B cell (primary cell): ENCODE measurements around the gene LHFPL6. TPM values are rescaled to one million over a fixed set of nuclear protein-coding genes. Genes with fewer than 3 reads are reported as not detected.
"Not testable (repeated sequence)": the region's sequence is repeated elsewhere in the genome, so short reads cannot be mapped to it uniquely, and the experiment has no call there.

Experiments used
- ATAC-seq: fragments of 200-7000 bp; cut with Tn5 transposase; one replicate; pipeline ENCODE4 v1.10.0; 2021; ENCODE audit warnings: low read depth, mild to moderate bottlenecking, moderate number of reproducible peaks, moderate library complexity
- CTCF ChIA-PET: fragments of 350-600 bp; sonication (Branson Sonifier 250); formaldehyde crosslinking; loops from one replicate; lab custom pipeline; 2021; ENCODE audit warnings: antibody characterized with exemption, inconsistent platforms; lab: Charles Lee
- POLR2A ChIA-PET: fragments of 350-600 bp; sonication (Branson Sonifier 250); formaldehyde crosslinking; loops from one replicate; lab custom pipeline; 2021; ENCODE audit warnings: antibody characterized with exemption; lab: Charles Lee
- DNase-seq: peaks from one replicate; pipeline ENCODE4 v3.0.0; 2013
- H2AFZ ChIP-seq: 2 replicates; pipeline ENCODE4 v1.6.1; 2012; ENCODE audit warnings: mild to moderate bottlenecking, low read depth, low read length; ENCODE audit not compliant: insufficient read depth, poor library complexity, severe bottlenecking
- H3K27ac ChIP-seq, 2 donors: 1 replicate in 1 of 2; 2 replicates in 1 of 2; pipeline ENCODE4 v1.5.1; 2012 to 2013; ENCODE audit warnings: low read length in 2 of 2, mild to moderate bottlenecking in 2 of 2, moderate library complexity in 1 of 2
- H3K27me3 ChIP-seq, 4 experiments: fragments of 200-600 bp in 1 of 4; sonication (generic) in 1 of 4; replicated peaks in 1 of 4; 1 replicate in 2 of 4; 2 replicates in 2 of 4; pipeline versions ENCODE4 v1.6.1 to v1.7.0; 2013 to 2016; ENCODE audit warnings: low read length in 3 of 4, mild to moderate bottlenecking in 2 of 4, mixed read lengths in 1 of 4, moderate library complexity in 1 of 4; ENCODE audit not compliant: insufficient read depth in 4 of 4, control insufficient read depth in 3 of 4; ENCODE audit errors: control extremely low read depth in 1 of 4
- H3K36me3 ChIP-seq, 2 experiments: replicated peaks in 1 of 2; 1 replicate in 1 of 2; 2 replicates in 1 of 2; pipeline versions ENCODE4 v1.6.1 to v1.7.1; 2013; ENCODE audit warnings: low read length in 1 of 2; ENCODE audit not compliant: insufficient read depth in 2 of 2, control insufficient read depth in 1 of 2; ENCODE audit errors: control extremely low read depth in 1 of 2, extremely low read depth in 1 of 2
- H3K4me1 ChIP-seq, 2 donors: fragments of 200-600 bp in 1 of 2; sonication (generic) in 1 of 2; 1 replicate in 1 of 2; 2 replicates in 1 of 2; pipeline versions ENCODE4 v1.5.1 to v1.6.1; 2013 to 2017; ENCODE audit warnings: low read length in 2 of 2; ENCODE audit not compliant: control insufficient read depth in 2 of 2, insufficient read depth in 2 of 2
- H3K4me2 ChIP-seq: replicated peaks from 2 replicates; pipeline ENCODE3; 2012; ENCODE audit warnings: mild to moderate bottlenecking, low read depth, low read length; ENCODE audit not compliant: poor library complexity, severe bottlenecking
- H3K4me3 ChIP-seq, 5 experiments: fragments of 200-600 bp in 1 of 5; sonication (generic) in 1 of 5; 1 replicate in 3 of 5; 2 replicates in 2 of 5; pipeline versions ENCODE4 v1.5.1 to v1.7.0; 2011 to 2016; ENCODE audit warnings: low read length in 4 of 5, mild to moderate bottlenecking in 4 of 5, low read depth in 2 of 5, control low read depth in 1 of 5, moderate library complexity in 1 of 5; ENCODE audit not compliant: insufficient read depth in 1 of 5; ENCODE audit errors: control extremely low read depth in 1 of 5, extremely low read depth in 1 of 5
- H3K79me2 ChIP-seq: fragments of 200-600 bp; sonication (generic); one replicate; pipeline ENCODE4 v1.6.0; 2016; ENCODE audit warnings: low read length; ENCODE audit not compliant: control insufficient read depth, insufficient read depth
- H3K9ac ChIP-seq: fragments of 200-600 bp; sonication (generic); 2 replicates; pipeline ENCODE4 v1.6.1; 2017; ENCODE audit warnings: mild to moderate bottlenecking, low read length, moderate library complexity
- H3K9me3 ChIP-seq, 3 donors: one replicate each; pipeline versions ENCODE4 v1.6.1 to v1.7.1; 2013; ENCODE audit warnings: low read length in 2 of 3; ENCODE audit not compliant: control insufficient read depth in 2 of 3, insufficient read depth in 1 of 3; ENCODE audit errors: control extremely low read depth in 1 of 3
- H4K20me1 ChIP-seq: 2 replicates; pipeline ENCODE4 v1.6.0; 2012; ENCODE audit warnings: mild to moderate bottlenecking, low read length; ENCODE audit not compliant: insufficient read depth, control insufficient read depth, poor library complexity, severe bottlenecking
- H3K27ac Mint-ChIP-seq: one replicate; pipeline ENCODE4 v1.8.0; 2021; ENCODE audit warnings: mixed read lengths
- H3K27me3 Mint-ChIP-seq: one replicate; pipeline ENCODE4 v1.8.0; 2021; ENCODE audit warnings: mixed read lengths
- H3K4me1 Mint-ChIP-seq: one replicate; pipeline ENCODE4 v1.8.0; 2021; ENCODE audit warnings: mixed read lengths
- H3K4me3 Mint-ChIP-seq: one replicate; pipeline ENCODE4 v1.8.0; 2021; ENCODE audit warnings: mixed read lengths
- H3K9me3 Mint-ChIP-seq: one replicate; pipeline ENCODE4 v1.8.0; 2022; ENCODE audit warnings: mixed read lengths; ENCODE audit not compliant: insufficient read depth
- EZH2 ChIP-seq: IDR thresholded peaks from 2 replicates; pipeline ENCODE4 v1.6.1; 2012; ENCODE audit warnings: borderline replicate concordance, low read depth, mild to moderate bottlenecking, moderate library complexity, low read length; ENCODE audit not compliant: insufficient read depth, poor library complexity, severe bottlenecking
- WGBS: methylation state at CpG from one replicate; pipeline ENCODE4 v1.1.5; 2013; ENCODE audit warnings: missing lambda C conversion rate; ENCODE audit not compliant: insufficient coverage; 5-methylcytosine and 5-hydroxymethylcytosine counted together
- intact Hi-C: fragments of 100-400 bp; cut with micrococcal nuclease; formaldehyde crosslinking; loops from one replicate; pipeline ENCODE4 v1.10.0; 2022
- polyA plus RNA-seq: library from polyadenylated mRNA; depleted of rRNA; stranded (reverse); fragments of >200 nt; gene quantifications from 2 replicates; pipeline ENCODE4 v1.2.3, GENCODE V29; 2012
- total RNA-seq, 2 donors: library from RNA; stranded (reverse); fragments of 120-200 nt in 1 of 2; gene quantifications; 1 replicate in 1 of 2; 2 replicates in 1 of 2; pipeline versions ENCODE4 v1.2.3 to v1.2.4, GENCODE V29; 2013 to 2022
- TF ChIP-seq, protein P1 (sequence below): fragments of 200-600 bp; IDR thresholded peaks from one replicate; pipeline ENCODE4 v1.8.0; 2022; ENCODE audit warnings: antibody characterized with exemption, mild to moderate bottlenecking

LHFPL6 gene
- total and polyA plus RNA-seq, 2 donors (not counting 1 experiment from before 2014, with no cell fraction given) = 0.01 TPM; not detected in 1

- DNase-seq (no peak), ATAC-seq (no peak)
- no peak overlapping the region for H3K27ac Mint-ChIP-seq
- Histone ChIP-seq H3K9me3 (no peaks in the 10 kb centered on the region), H4K20me1 (no peaks in the 10 kb centered on the region), H3K79me2 (no peaks in the 10 kb centered on the region), H3K36me3 (no peaks in the 10 kb centered on the region), H3K4me3 (no peak overlapping the region), H3K9ac (no peak overlapping the region), H3K27me3 (no peaks in the 10 kb centered on the region), H3K4me2 (no peak overlapping the region), H2AFZ (no peak overlapping the region), H3K4me1 (no peaks in the 10 kb centered on the region), H3K27ac (no peak overlapping the region)
- intact Hi-C loops = no loop called here
- WGBS = no CpG with 5 or more reads among the region's 1 CpG
- H3K4me1 Mint-ChIP-seq = no peaks in the 10 kb centered on the region
- H3K4me3 Mint-ChIP-seq = no peak overlapping the region
- TF ChIP-seq EZH2 = no peak
- TF ChIP-seq, protein P1, sequence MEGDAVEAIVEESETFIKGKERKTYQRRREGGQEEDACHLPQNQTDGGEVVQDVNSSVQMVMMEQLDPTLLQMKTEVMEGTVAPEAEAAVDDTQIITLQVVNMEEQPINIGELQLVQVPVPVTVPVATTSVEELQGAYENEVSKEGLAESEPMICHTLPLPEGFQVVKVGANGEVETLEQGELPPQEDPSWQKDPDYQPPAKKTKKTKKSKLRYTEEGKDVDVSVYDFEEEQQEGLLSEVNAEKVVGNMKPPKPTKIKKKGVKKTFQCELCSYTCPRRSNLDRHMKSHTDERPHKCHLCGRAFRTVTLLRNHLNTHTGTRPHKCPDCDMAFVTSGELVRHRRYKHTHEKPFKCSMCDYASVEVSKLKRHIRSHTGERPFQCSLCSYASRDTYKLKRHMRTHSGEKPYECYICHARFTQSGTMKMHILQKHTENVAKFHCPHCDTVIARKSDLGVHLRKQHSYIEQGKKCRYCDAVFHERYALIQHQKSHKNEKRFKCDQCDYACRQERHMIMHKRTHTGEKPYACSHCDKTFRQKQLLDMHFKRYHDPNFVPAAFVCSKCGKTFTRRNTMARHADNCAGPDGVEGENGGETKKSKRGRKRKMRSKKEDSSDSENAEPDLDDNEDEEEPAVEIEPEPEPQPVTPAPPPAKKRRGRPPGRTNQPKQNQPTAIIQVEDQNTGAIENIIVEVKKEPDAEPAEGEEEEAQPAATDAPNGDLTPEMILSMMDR = no peak
- POLR2A ChIA-PET = no interaction called here
- CTCF ChIA-PET = interaction anchor here (0.7 kb wide), 1 partner anchor 36 kb away, joined by 3 read pairs; no protein-coding TSS in a partner anchor
- H3K27me3 Mint-ChIP-seq = peaks cover 3% of the 10 kb centered on the region
- H3K9me3 Mint-ChIP-seq = no peaks in the 10 kb centered on the region
Observed at GRCh38 chr13:39341251-39341650, 261.7 kb downstream of the LHFPL6 start.

- H3K9me3 ChIP-seq, H3K79me2 ChIP-seq, H3K27ac Mint-ChIP-seq, H3K9me3 Mint-ChIP-seq, H4K20me1 ChIP-seq, H3K4me1 ChIP-seq, ATAC-seq, H3K36me3 ChIP-seq, H3K9ac ChIP-seq, intact Hi-C loops, H3K27me3 ChIP-seq, POLR2A ChIA-PET, CTCF ChIA-PET, H3K27me3 Mint-ChIP-seq, DNase-seq, H3K4me3 Mint-ChIP-seq, H3K27ac ChIP-seq, H3K4me3 ChIP-seq, H3K4me2 ChIP-seq, H3K4me1 Mint-ChIP-seq, H2AFZ ChIP-seq: not testable (repeated sequence)
- 100% methylated on average over 4 of the region's 6 CpGs for WGBS
Observed at GRCh38 chr13:39338114-39338513, 264.9 kb downstream of the LHFPL6 start.
